ENCODE measurements around the gene ABI1.

GRCh38 chr10:26706936-26707335 is 153.8 kb downstream of the ABI1 start:
- TF ChIP-seq CTCF (IDR thresholded peaks at IDR 0.05): no peak
- no peak for TF ChIP-seq POLR2A (IDR thresholded peaks at IDR 0.05)
